Measurements from ENCODE around the gene ZCCHC2. TPM values are rescaled to one million over a fixed set of nuclear protein-coding genes. Genes with fewer than 3 reads are reported as not detected.

The ZCCHC2 gene
- total RNA-seq, 1 experiment from 2014 or later = 12.4 TPM

DNA sequence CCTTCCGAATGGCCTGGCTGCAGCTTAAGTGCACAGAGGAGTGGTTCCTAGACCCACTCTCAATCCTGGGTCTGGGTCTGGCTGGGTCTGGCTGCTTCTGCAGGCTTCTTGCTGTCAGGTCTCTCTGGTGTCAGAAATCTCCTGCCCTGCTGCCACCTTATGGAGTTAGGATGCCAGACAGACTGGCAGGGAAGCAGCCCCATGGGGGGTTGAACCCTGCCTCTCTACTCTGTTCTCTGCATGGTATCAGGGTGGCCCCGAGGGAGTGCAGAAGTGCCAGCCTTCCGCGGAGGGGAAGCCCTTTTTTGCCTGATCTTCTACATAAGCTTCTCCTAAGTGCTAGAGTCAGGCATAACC lies 89.4 kb downstream of the ZCCHC2 start:
- H3K36me3 Mint-ChIP-seq (ENCODE audit: insufficient read depth in 1 of 3, low read depth in 3 of 3) = no peaks in the 10 kb centered on the region
- Histone ChIP-seq H2AFZ (ENCODE audit: low read length) (no peak overlapping the region), H3K79me2 (ENCODE audit: insufficient read depth, low read length) (no peaks in the 10 kb centered on the region)

More for the DNA sequence above, 89.4 kb downstream of the ZCCHC2 start:
- Histone ChIP-seq H2BK5ac (ENCODE audit: insufficient read length, low read length) (no peak overlapping the region), H3K79me1 (ENCODE audit: insufficient read depth, low read depth, low read length, poor library complexity, severe bottlenecking) (no peaks in the 10 kb centered on the region), H2BK12ac (ENCODE audit: insufficient read length, low read depth, low read length) (no peak overlapping the region), H2BK20ac (ENCODE audit: low read depth, low read length, poor library complexity, severe bottlenecking) (no peak overlapping the region), H3K4me1 (ENCODE audit: insufficient read depth, low read length) (peaks cover 4% of the 10 kb centered on the region; the same call in 1 of the 2 replicates), H3K27ac (ENCODE audit: insufficient read length, low read depth, low read length) (no peak overlapping the region), H3K4me2 (ENCODE audit: insufficient read depth, insufficient read length, low read length) (no peak overlapping the region), H3K14ac (ENCODE audit: insufficient read depth, low read length) (no peak overlapping the region), H3K23me2 (ENCODE audit: insufficient read length, low read depth, low read length, poor library complexity, severe bottlenecking) (no peaks in the 10 kb centered on the region), H2BK15ac (ENCODE audit: low read depth, low read length) (no peak overlapping the region), H4K5ac (ENCODE audit: insufficient read length, low read depth, low read length) (no peak overlapping the region), H3K56ac (ENCODE audit: insufficient read length, low read depth, low read length) (no peak overlapping the region), H4K91ac (ENCODE audit: insufficient read length, low read depth, low read length) (no peak overlapping the region), H4K20me1 (ENCODE audit: control insufficient read depth, insufficient read depth, insufficient read length) (no peaks in the 10 kb centered on the region), H3K9me3 (ENCODE audit: control insufficient read depth, low read depth, low read length) (no peaks in the 10 kb centered on the region), H2BK120ac (ENCODE audit: low read depth, low read length, poor library complexity, severe bottlenecking) (no peak overlapping the region), H3K23ac (ENCODE audit: insufficient read length, low read depth, low read length) (no peak overlapping the region), H3K27me3 (ENCODE audit: insufficient read depth, low read length) (no peaks in the 10 kb centered on the region), H3K4ac (ENCODE audit: low read depth, low read length) (no peak overlapping the region), H4K8ac (replicated peaks; ENCODE audit: insufficient read length, low read depth, low read length) (no peak overlapping the region), H2AK5ac (ENCODE audit: insufficient read length, low read length) (no peak overlapping the region), H3K18ac (ENCODE audit: insufficient read length, low read depth, low read length) (no peak overlapping the region), H3T11ph (ENCODE audit: low read length) (no peak overlapping the region), H3K9ac (ENCODE audit: extremely low read depth, insufficient read length, low read length) (no peak overlapping the region)
- H3K9me3 Mint-ChIP-seq = no peaks in the 10 kb centered on the region
- peaks cover 4% of the 10 kb centered on the region for H3K27me3 Mint-ChIP-seq (ENCODE audit: low read depth)
- TF ChIP-seq, protein P1, sequence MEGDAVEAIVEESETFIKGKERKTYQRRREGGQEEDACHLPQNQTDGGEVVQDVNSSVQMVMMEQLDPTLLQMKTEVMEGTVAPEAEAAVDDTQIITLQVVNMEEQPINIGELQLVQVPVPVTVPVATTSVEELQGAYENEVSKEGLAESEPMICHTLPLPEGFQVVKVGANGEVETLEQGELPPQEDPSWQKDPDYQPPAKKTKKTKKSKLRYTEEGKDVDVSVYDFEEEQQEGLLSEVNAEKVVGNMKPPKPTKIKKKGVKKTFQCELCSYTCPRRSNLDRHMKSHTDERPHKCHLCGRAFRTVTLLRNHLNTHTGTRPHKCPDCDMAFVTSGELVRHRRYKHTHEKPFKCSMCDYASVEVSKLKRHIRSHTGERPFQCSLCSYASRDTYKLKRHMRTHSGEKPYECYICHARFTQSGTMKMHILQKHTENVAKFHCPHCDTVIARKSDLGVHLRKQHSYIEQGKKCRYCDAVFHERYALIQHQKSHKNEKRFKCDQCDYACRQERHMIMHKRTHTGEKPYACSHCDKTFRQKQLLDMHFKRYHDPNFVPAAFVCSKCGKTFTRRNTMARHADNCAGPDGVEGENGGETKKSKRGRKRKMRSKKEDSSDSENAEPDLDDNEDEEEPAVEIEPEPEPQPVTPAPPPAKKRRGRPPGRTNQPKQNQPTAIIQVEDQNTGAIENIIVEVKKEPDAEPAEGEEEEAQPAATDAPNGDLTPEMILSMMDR (conservative IDR thresholded peaks at IDR 0.05) = no peak
- H3K4me3 Mint-ChIP-seq = no peak overlapping the region
- WGBS (ENCODE audit: extremely low coverage, insufficient read length, low lambda C conversion rate) = no CpG with 5 or more reads among the region's 4 CpGs
- H3K27ac Mint-ChIP-seq = no peak overlapping the region; a peak in 1 of 7 replicates
- DNase-seq = no peak
- H3K4me1 Mint-ChIP-seq = peaks cover 20 to 25% of the 10 kb centered on the region in 2 experiments

Measured in H9 (cell line).